WTC11 (cell line): ENCODE measurements around the gene ZNF423.

Experiments used
- CBFB ChIP-seq: sonication (generic); formaldehyde crosslinking; IDR thresholded peaks from 2 replicates; pipeline ENCODE4 v1.8.1; 2022; ENCODE audit warnings: mild to moderate bottlenecking, low read depth, missing genetic modification reagents
- FOXJ3 ChIP-seq: sonication (generic); formaldehyde crosslinking; IDR thresholded peaks from 2 replicates; pipeline ENCODE4 v1.9.0; 2021; ENCODE audit warnings: missing genetic modification reagents, mild to moderate bottlenecking, borderline replicate concordance
- IRF2 ChIP-seq: sonication (generic); formaldehyde crosslinking; IDR thresholded peaks from 2 replicates; pipeline ENCODE4 v1.8.0; 2022; ENCODE audit warnings: low read depth, missing genetic modification reagents, borderline replicate concordance
- NR1H2 ChIP-seq: sonication (generic); formaldehyde crosslinking; IDR thresholded peaks from 2 replicates; pipeline ENCODE4 v1.9.0; 2021; ENCODE audit warnings: mild to moderate bottlenecking, moderate library complexity, missing genetic modification reagents
- ZBTB21 ChIP-seq: sonication (generic); formaldehyde crosslinking; IDR thresholded peaks from 2 replicates; pipeline ENCODE4 v1.8.1; 2023; ENCODE audit warnings: mild to moderate bottlenecking, missing genetic modification reagents, borderline replicate concordance
- TF ChIP-seq, protein P1 (sequence below): fragments of 200-600 bp; IDR thresholded peaks from 2 replicates; pipeline ENCODE4 v1.8.0; 2022; ENCODE audit warnings: antibody characterized with exemption
- TF ChIP-seq, protein P2 (sequence below): sonication (generic); formaldehyde crosslinking; IDR thresholded peaks from 2 replicates; pipeline ENCODE4 v1.8.1; 2022; ENCODE audit warnings: low read depth, missing genetic modification reagents, borderline replicate concordance
- TF ChIP-seq, protein P3 (sequence below): fragments of 250-450 bp; sonication (Bioruptor Pico); IDR thresholded peaks from 2 replicates; pipeline ENCODE4 v1.9.0; 2021; ENCODE audit warnings: moderate library complexity, mild to moderate bottlenecking, inconsistent platforms, borderline replicate concordance
- TF ChIP-seq, protein P4 (sequence below): fragments of 250-450 bp; sonication (Bioruptor Pico); IDR thresholded peaks from 2 replicates; pipeline ENCODE4 v1.9.0; 2021; ENCODE audit warnings: mild to moderate bottlenecking, borderline replicate concordance

DNA sequence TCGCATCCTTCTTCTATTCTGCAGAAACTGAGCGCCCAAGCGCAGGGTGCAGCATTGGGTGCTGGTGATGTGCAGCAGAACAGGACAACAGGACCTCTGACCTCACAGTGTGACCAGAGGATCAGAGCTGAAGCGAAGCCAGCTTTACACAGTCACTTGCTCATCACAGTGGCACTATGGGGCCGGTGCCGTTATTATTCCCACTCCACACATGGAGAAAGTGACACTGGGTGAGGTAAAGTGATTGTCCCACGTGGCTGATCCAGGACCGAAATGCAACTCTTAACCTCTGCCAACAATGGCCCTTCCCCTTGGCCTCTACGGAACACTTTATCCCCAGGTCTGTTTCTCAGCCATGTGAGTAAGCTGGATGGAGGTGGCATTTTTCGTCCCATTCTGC lies 311.1 kb downstream of the ZNF423 start:
- TF ChIP-seq, protein P1, sequence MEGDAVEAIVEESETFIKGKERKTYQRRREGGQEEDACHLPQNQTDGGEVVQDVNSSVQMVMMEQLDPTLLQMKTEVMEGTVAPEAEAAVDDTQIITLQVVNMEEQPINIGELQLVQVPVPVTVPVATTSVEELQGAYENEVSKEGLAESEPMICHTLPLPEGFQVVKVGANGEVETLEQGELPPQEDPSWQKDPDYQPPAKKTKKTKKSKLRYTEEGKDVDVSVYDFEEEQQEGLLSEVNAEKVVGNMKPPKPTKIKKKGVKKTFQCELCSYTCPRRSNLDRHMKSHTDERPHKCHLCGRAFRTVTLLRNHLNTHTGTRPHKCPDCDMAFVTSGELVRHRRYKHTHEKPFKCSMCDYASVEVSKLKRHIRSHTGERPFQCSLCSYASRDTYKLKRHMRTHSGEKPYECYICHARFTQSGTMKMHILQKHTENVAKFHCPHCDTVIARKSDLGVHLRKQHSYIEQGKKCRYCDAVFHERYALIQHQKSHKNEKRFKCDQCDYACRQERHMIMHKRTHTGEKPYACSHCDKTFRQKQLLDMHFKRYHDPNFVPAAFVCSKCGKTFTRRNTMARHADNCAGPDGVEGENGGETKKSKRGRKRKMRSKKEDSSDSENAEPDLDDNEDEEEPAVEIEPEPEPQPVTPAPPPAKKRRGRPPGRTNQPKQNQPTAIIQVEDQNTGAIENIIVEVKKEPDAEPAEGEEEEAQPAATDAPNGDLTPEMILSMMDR = no peak
- TF ChIP-seq, protein P2, sequence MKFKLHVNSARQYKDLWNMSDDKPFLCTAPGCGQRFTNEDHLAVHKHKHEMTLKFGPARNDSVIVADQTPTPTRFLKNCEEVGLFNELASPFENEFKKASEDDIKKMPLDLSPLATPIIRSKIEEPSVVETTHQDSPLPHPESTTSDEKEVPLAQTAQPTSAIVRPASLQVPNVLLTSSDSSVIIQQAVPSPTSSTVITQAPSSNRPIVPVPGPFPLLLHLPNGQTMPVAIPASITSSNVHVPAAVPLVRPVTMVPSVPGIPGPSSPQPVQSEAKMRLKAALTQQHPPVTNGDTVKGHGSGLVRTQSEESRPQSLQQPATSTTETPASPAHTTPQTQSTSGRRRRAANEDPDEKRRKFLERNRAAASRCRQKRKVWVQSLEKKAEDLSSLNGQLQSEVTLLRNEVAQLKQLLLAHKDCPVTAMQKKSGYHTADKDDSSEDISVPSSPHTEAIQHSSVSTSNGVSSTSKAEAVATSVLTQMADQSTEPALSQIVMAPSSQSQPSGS (CRISPR knock-in tag) = no peak
- TF ChIP-seq, protein P3, sequence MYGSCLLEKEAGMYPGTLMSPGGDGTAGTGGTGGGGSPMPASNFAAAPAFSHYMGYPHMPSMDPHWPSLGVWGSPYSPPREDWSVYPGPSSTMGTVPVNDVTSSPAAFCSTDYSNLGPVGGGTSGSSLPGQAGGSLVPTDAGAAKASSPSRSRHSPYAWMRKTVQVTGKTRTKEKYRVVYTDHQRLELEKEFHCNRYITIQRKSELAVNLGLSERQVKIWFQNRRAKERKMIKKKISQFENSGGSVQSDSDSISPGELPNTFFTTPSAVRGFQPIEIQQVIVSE (CRISPR knock-in tag) = no peak
- TF ChIP-seq IRF2 (CRISPR knock-in tag) (no peak), NR1H2 (CRISPR knock-in tag) (no peak), CBFB (CRISPR knock-in tag) (no peak), FOXJ3 (CRISPR knock-in tag) (no peak), ZBTB21 (CRISPR knock-in tag) (no peak)
- TF ChIP-seq, protein P4, sequence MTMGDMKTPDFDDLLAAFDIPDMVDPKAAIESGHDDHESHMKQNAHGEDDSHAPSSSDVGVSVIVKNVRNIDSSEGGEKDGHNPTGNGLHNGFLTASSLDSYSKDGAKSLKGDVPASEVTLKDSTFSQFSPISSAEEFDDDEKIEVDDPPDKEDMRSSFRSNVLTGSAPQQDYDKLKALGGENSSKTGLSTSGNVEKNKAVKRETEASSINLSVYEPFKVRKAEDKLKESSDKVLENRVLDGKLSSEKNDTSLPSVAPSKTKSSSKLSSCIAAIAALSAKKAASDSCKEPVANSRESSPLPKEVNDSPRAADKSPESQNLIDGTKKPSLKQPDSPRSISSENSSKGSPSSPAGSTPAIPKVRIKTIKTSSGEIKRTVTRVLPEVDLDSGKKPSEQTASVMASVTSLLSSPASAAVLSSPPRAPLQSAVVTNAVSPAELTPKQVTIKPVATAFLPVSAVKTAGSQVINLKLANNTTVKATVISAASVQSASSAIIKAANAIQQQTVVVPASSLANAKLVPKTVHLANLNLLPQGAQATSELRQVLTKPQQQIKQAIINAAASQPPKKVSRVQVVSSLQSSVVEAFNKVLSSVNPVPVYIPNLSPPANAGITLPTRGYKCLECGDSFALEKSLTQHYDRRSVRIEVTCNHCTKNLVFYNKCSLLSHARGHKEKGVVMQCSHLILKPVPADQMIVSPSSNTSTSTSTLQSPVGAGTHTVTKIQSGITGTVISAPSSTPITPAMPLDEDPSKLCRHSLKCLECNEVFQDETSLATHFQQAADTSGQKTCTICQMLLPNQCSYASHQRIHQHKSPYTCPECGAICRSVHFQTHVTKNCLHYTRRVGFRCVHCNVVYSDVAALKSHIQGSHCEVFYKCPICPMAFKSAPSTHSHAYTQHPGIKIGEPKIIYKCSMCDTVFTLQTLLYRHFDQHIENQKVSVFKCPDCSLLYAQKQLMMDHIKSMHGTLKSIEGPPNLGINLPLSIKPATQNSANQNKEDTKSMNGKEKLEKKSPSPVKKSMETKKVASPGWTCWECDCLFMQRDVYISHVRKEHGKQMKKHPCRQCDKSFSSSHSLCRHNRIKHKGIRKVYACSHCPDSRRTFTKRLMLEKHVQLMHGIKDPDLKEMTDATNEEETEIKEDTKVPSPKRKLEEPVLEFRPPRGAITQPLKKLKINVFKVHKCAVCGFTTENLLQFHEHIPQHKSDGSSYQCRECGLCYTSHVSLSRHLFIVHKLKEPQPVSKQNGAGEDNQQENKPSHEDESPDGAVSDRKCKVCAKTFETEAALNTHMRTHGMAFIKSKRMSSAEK (CRISPR knock-in tag) = no peak
